ENCODE results near the gene OR10D3.
"Not testable (repeated sequence)": the region's sequence is repeated elsewhere in the genome, so short reads cannot be mapped to it uniquely, and the experiment has no call there.

OR10D3 gene

GRCh38 chr11:124183068-124183467 is at the start of gene OR10D3:
TSS of gene OR10D3 (plus strand) at chr11:124183345. CDS start at chr11:124185270, 1,925 bp downstream.
- peaks cover 20% of the 10 kb centered on the region for H3K27me3 ChIP-seq (replicated peaks; ENCODE audit: control insufficient read depth, insufficient read depth, low read length)
- DNase-seq (ENCODE audit: low read depth), result no peak
- no peaks in the 10 kb centered on the region for H3K9me3 ChIP-seq (ENCODE audit: control insufficient read depth, low read length)
- no peaks in the 10 kb centered on the region for H3K36me3 ChIP-seq (ENCODE audit: control insufficient read depth, insufficient read depth, low read length, severe bottlenecking)
- H3K9ac ChIP-seq (ENCODE audit: low read length), result no peak within 1 kb of the TSS
- H3K4me3 ChIP-seq (ENCODE audit: low read length), result no peak within 1 kb of the TSS
- H3K4me1 ChIP-seq (ENCODE audit: control insufficient read depth, insufficient read depth, low read length), result peaks cover 4% of the 10 kb centered on the region

- no peak for DNase-seq (ENCODE audit: low read depth)
- Histone ChIP-seq H3K9ac (ENCODE audit: low read length) (no peak overlapping the region), H3K4me3 (ENCODE audit: low read length) (no peak overlapping the region)
Observed at GRCh38 chr11:124143034-124143433, 40.1 kb upstream of the OR10D3 start.

GRCh38 chr11:124147951-124148350 is 35.2 kb upstream of the OR10D3 start:
- no peaks in the 10 kb centered on the region for H3K4me1 ChIP-seq (ENCODE audit: control insufficient read depth, insufficient read depth, low read length)
- no peak overlapping the region for H3K4me3 ChIP-seq (ENCODE audit: low read length)
- H3K9ac ChIP-seq (ENCODE audit: low read length), result no peak overlapping the region
- no peaks in the 10 kb centered on the region for H3K27me3 ChIP-seq (replicated peaks; ENCODE audit: control insufficient read depth, insufficient read depth, low read length)
- DNase-seq (ENCODE audit: low read depth), result no peak
- H3K36me3 ChIP-seq (ENCODE audit: control insufficient read depth, insufficient read depth, low read length, severe bottlenecking), result peaks cover 13% of the 10 kb centered on the region
- no peaks in the 10 kb centered on the region for H3K9me3 ChIP-seq (ENCODE audit: control insufficient read depth, low read length)

More at GRCh38 chr11:124143034-124143433, 40.1 kb upstream of the OR10D3 start:
- Histone ChIP-seq H3K27me3 (replicated peaks; ENCODE audit: control insufficient read depth, insufficient read depth, low read length) (no peaks in the 10 kb centered on the region), H3K4me1 (ENCODE audit: control insufficient read depth, insufficient read depth, low read length) (no peaks in the 10 kb centered on the region), H3K9me3 (ENCODE audit: control insufficient read depth, low read length) (peaks cover 7% of the 10 kb centered on the region), H3K36me3 (ENCODE audit: control insufficient read depth, insufficient read depth, low read length, severe bottlenecking) (peaks cover 30% of the 10 kb centered on the region)

GRCh38 chr11:124150684-124151083 is 32.5 kb upstream of the OR10D3 start:
- DNase-seq (ENCODE audit: low read depth), result no peak
- Histone ChIP-seq H3K9ac (ENCODE audit: low read length) (no peak overlapping the region), H3K4me3 (ENCODE audit: low read length) (no peak overlapping the region), H3K27me3 (replicated peaks; ENCODE audit: control insufficient read depth, insufficient read depth, low read length) (no peaks in the 10 kb centered on the region), H3K9me3 (ENCODE audit: control insufficient read depth, low read length) (no peaks in the 10 kb centered on the region), H3K36me3 (ENCODE audit: control insufficient read depth, insufficient read depth, low read length, severe bottlenecking) (peaks cover 5% of the 10 kb centered on the region), H3K4me1 (ENCODE audit: control insufficient read depth, insufficient read depth, low read length) (no peaks in the 10 kb centered on the region)

- H3K36me3 ChIP-seq (ENCODE audit: control insufficient read depth, insufficient read depth, low read length, severe bottlenecking), result no peaks in the 10 kb centered on the region
- no peaks in the 10 kb centered on the region for H3K4me1 ChIP-seq (ENCODE audit: control insufficient read depth, insufficient read depth, low read length)
- H3K27me3 ChIP-seq (replicated peaks; ENCODE audit: control insufficient read depth, insufficient read depth, low read length), result no peaks in the 10 kb centered on the region
- H3K9me3 ChIP-seq (ENCODE audit: control insufficient read depth, low read length), result no peaks in the 10 kb centered on the region
- no peak overlapping the region for H3K4me3 ChIP-seq (ENCODE audit: low read length)
- H3K9ac ChIP-seq (ENCODE audit: low read length), result no peak overlapping the region
- DNase-seq (ENCODE audit: low read depth), result no peak
Observed at GRCh38 chr11:124152770-124153407, 30.3 kb upstream of the OR10D3 start.

GRCh38 chr11:124153821-124154220 is 29.3 kb upstream of the OR10D3 start:
- H3K9me3 ChIP-seq (ENCODE audit: control insufficient read depth, low read length), result no peaks in the 10 kb centered on the region
- H3K27me3 ChIP-seq (replicated peaks; ENCODE audit: control insufficient read depth, insufficient read depth, low read length), result no peaks in the 10 kb centered on the region
- no peak overlapping the region for H3K9ac ChIP-seq (ENCODE audit: low read length)
- no peaks in the 10 kb centered on the region for H3K36me3 ChIP-seq (ENCODE audit: control insufficient read depth, insufficient read depth, low read length, severe bottlenecking)
- no peak for DNase-seq (ENCODE audit: low read depth)
- H3K4me1 ChIP-seq (ENCODE audit: control insufficient read depth, insufficient read depth, low read length), result no peaks in the 10 kb centered on the region
- no peak overlapping the region for H3K4me3 ChIP-seq (ENCODE audit: low read length)

- no peak for DNase-seq (ENCODE audit: low read depth)
- Histone ChIP-seq H3K36me3 (ENCODE audit: control insufficient read depth, insufficient read depth, low read length, severe bottlenecking) (no peaks in the 10 kb centered on the region), H3K4me3 (ENCODE audit: low read length) (no peak overlapping the region), H3K27me3 (replicated peaks; ENCODE audit: control insufficient read depth, insufficient read depth, low read length) (no peaks in the 10 kb centered on the region), H3K9me3 (ENCODE audit: control insufficient read depth, low read length) (no peaks in the 10 kb centered on the region), H3K4me1 (ENCODE audit: control insufficient read depth, insufficient read depth, low read length) (no peaks in the 10 kb centered on the region), H3K9ac (ENCODE audit: low read length) (no peak overlapping the region)
Observed at GRCh38 chr11:124159481-124159880, 23.7 kb upstream of the OR10D3 start.

- H3K4me1 ChIP-seq (ENCODE audit: control insufficient read depth, insufficient read depth, low read length), result no peaks in the 10 kb centered on the region
- no peak overlapping the region for H3K4me3 ChIP-seq (ENCODE audit: low read length)
- no peaks in the 10 kb centered on the region for H3K9me3 ChIP-seq (ENCODE audit: control insufficient read depth, low read length)
- DNase-seq (ENCODE audit: low read depth), result no peak
- H3K9ac ChIP-seq (ENCODE audit: low read length), result no peak overlapping the region
- no peaks in the 10 kb centered on the region for H3K27me3 ChIP-seq (replicated peaks; ENCODE audit: control insufficient read depth, insufficient read depth, low read length)
- no peaks in the 10 kb centered on the region for H3K36me3 ChIP-seq (ENCODE audit: control insufficient read depth, insufficient read depth, low read length, severe bottlenecking)
Observed at GRCh38 chr11:124160986-124161385, 22.2 kb upstream of the OR10D3 start.

- Histone ChIP-seq H3K27me3 (replicated peaks; ENCODE audit: control insufficient read depth, insufficient read depth, low read length) (no peaks in the 10 kb centered on the region), H3K4me3 (ENCODE audit: low read length) (no peak overlapping the region), H3K9ac (ENCODE audit: low read length) (no peak overlapping the region), H3K9me3 (ENCODE audit: control insufficient read depth, low read length) (no peaks in the 10 kb centered on the region), H3K4me1 (ENCODE audit: control insufficient read depth, insufficient read depth, low read length) (no peaks in the 10 kb centered on the region), H3K36me3 (ENCODE audit: control insufficient read depth, insufficient read depth, low read length, severe bottlenecking) (no peaks in the 10 kb centered on the region)
- no peak for DNase-seq (ENCODE audit: low read depth)
Observed at GRCh38 chr11:124167826-124168231, 15.3 kb upstream of the OR10D3 start.

GRCh38 chr11:124168796-124169195 is 14.3 kb upstream of the OR10D3 start:
- H3K4me1 ChIP-seq (ENCODE audit: control insufficient read depth, insufficient read depth, low read length), result no peaks in the 10 kb centered on the region
- H3K9ac ChIP-seq (ENCODE audit: low read length), result no peak overlapping the region
- H3K36me3 ChIP-seq (ENCODE audit: control insufficient read depth, insufficient read depth, low read length, severe bottlenecking), result no peaks in the 10 kb centered on the region
- no peak overlapping the region for H3K4me3 ChIP-seq (ENCODE audit: low read length)
- H3K9me3 ChIP-seq (ENCODE audit: control insufficient read depth, low read length), result no peaks in the 10 kb centered on the region
- DNase-seq (ENCODE audit: low read depth), result no peak
- no peaks in the 10 kb centered on the region for H3K27me3 ChIP-seq (replicated peaks; ENCODE audit: control insufficient read depth, insufficient read depth, low read length)

GRCh38 chr11:124170315-124170714 is 12.8 kb upstream of the OR10D3 start:
- not testable (repeated sequence) for DNase-seq (ENCODE audit: low read depth); H3K27me3 ChIP-seq (replicated peaks; ENCODE audit: control insufficient read depth, insufficient read depth, low read length); H3K36me3 ChIP-seq (ENCODE audit: control insufficient read depth, insufficient read depth, low read length, severe bottlenecking); H3K4me1 ChIP-seq (ENCODE audit: control insufficient read depth, insufficient read depth, low read length); H3K9me3 ChIP-seq (ENCODE audit: control insufficient read depth, low read length); H3K4me3 ChIP-seq (ENCODE audit: low read length); H3K9ac ChIP-seq (ENCODE audit: low read length)

Measured in adipocyte (in vitro differentiated cells).